H1 (cell line): Measurements from ENCODE around the gene COL4A2. TPM values are rescaled to one million over a fixed set of nuclear protein-coding genes. Genes with fewer than 3 reads are reported as not detected.

Source experiments
- CTCF ChIA-PET: fragments of 300-600 bp; sonication (Branson Sonifier 250); formaldehyde crosslinking; loops from one replicate; lab custom pipeline; 2021; ENCODE audit not compliant: partially characterized antibody; lab: Charles Lee
- POLR2A ChIA-PET: fragments of 300-600 bp; sonication (Branson Sonifier 250); formaldehyde crosslinking; loops from one replicate; lab custom pipeline; 2021; ENCODE audit warnings: inconsistent platforms; ENCODE audit not compliant: partially characterized antibody; lab: Charles Lee
- DNase-seq, 2 experiments: peaks; one replicate each; pipeline versions ENCODE4 v3.0.0 to v3.0.0-alpha.2; 2010 to 2022; ENCODE audit warnings: low spot score in 2 of 2, low read depth in 1 of 2, mixed read lengths in 1 of 2
- FAIRE-seq: peaks from 2 replicates; lab custom pipeline; 2011; peaks lifted over from hg19 to GRCh38; lab: Jason Lieb, UNC
- H2AFZ ChIP-seq: 2 replicates; pipeline ENCODE4 v1.8.1; 2012; ENCODE audit warnings: low read length, inconsistent platforms
- H2AK5ac ChIP-seq: 2 replicates; pipeline ENCODE4 v1.6.1; 2013; ENCODE audit warnings: low read depth, low read length
- H2BK120ac ChIP-seq: replicated peaks from 2 replicates; pipeline ENCODE3; 2013; ENCODE audit warnings: low read depth, low read length, inconsistent platforms
- H2BK12ac ChIP-seq: 2 replicates; pipeline ENCODE4 v1.6.1; 2013; ENCODE audit warnings: low read depth, low read length
- H2BK15ac ChIP-seq: 2 replicates; pipeline ENCODE4 v1.6.1; 2013; ENCODE audit warnings: low read length
- H2BK20ac ChIP-seq: 2 replicates; pipeline ENCODE4 v1.6.1; 2013; ENCODE audit warnings: low read length
- H2BK5ac ChIP-seq: 2 replicates; pipeline ENCODE4 v1.6.1; 2013; ENCODE audit warnings: low read depth, low read length
- H3K14ac ChIP-seq: 2 replicates; pipeline ENCODE4 v1.6.1; 2013; ENCODE audit warnings: inconsistent platforms; ENCODE audit not compliant: insufficient read length
- H3K18ac ChIP-seq: 2 replicates; pipeline ENCODE4 v1.6.1; 2013; ENCODE audit warnings: low read length; ENCODE audit errors: extremely low read depth
- H3K23ac ChIP-seq: 2 replicates; pipeline ENCODE4 v1.6.1; 2013; ENCODE audit warnings: inconsistent platforms; ENCODE audit not compliant: insufficient read length
- H3K23me2 ChIP-seq: 2 replicates; pipeline ENCODE4 v1.6.1; 2013; ENCODE audit warnings: low read depth, low read length
- H3K27ac ChIP-seq: 2 replicates; pipeline ENCODE4 v1.6.1; 2011; ENCODE audit warnings: low read depth, low read length, inconsistent platforms
- H3K27me3 ChIP-seq, 4 experiments: replicated peaks in 1 of 4; 1 replicate in 1 of 4; 2 replicates in 3 of 4; pipeline versions ENCODE4 v1.6.1 to v1.8.1; 2011 to 2013; ENCODE audit warnings: low read length in 3 of 4, mild to moderate bottlenecking in 3 of 4, inconsistent platforms in 2 of 4, mixed read lengths in 2 of 4, moderate library complexity in 1 of 4; ENCODE audit not compliant: control insufficient read depth in 3 of 4, insufficient read depth in 3 of 4; ENCODE audit errors: extremely low read depth in 1 of 4
- H3K36me3 ChIP-seq, 4 experiments: 2 replicates each; pipeline versions ENCODE4 v1.6.1 to v1.8.1; 2011 to 2013; ENCODE audit warnings: mild to moderate bottlenecking in 4 of 4, low read length in 3 of 4, moderate library complexity in 2 of 4, control low read depth in 1 of 4, inconsistent platforms in 1 of 4; ENCODE audit not compliant: insufficient read depth in 4 of 4, control insufficient read depth in 2 of 4
- H3K4ac ChIP-seq: replicated peaks from 2 replicates; pipeline ENCODE3; 2013; ENCODE audit warnings: low read length, low read depth, mixed read lengths, inconsistent platforms; ENCODE audit not compliant: insufficient read length
- H3K4me1 ChIP-seq, 4 experiments: replicated peaks in 1 of 4; 1 replicate in 1 of 4; 2 replicates in 3 of 4; pipeline versions ENCODE4 v1.6.1 to v1.8.1; 2011 to 2013; ENCODE audit warnings: low read length in 3 of 4, inconsistent platforms in 2 of 4, mixed read lengths in 1 of 4; ENCODE audit not compliant: insufficient read depth in 4 of 4, control insufficient read depth in 3 of 4
- H3K4me2 ChIP-seq, 2 experiments: 2 replicates each; pipeline versions ENCODE4 v1.6.1 to v1.8.1; 2011 to 2013; ENCODE audit warnings: low read depth in 2 of 2, low read length in 2 of 2, control low read depth in 1 of 2, inconsistent platforms in 1 of 2, mild to moderate bottlenecking in 1 of 2; ENCODE audit not compliant: insufficient read depth in 1 of 2
- H3K4me3 ChIP-seq, 4 experiments: fragments of 200-600, 300-600 bp in 1 of 4; sonication (generic), shearing (Covaris generic), sonication (Bioruptor Twin) in 1 of 4; 2 replicates each; pipeline versions ENCODE4 v1.5.1 to v1.8.1; 2011 to 2016; ENCODE audit warnings: low read length in 4 of 4, low read depth in 3 of 4, control low read depth in 2 of 4, inconsistent platforms in 2 of 4, mild to moderate bottlenecking in 2 of 4, mixed read lengths in 1 of 4, moderate library complexity in 1 of 4; ENCODE audit not compliant: insufficient read depth in 2 of 4; ENCODE audit errors: extremely low read depth in 1 of 4
- H3K56ac ChIP-seq: replicated peaks from 2 replicates; pipeline ENCODE3; 2013; ENCODE audit warnings: low read depth, mild to moderate bottlenecking, mixed read lengths, low read length, inconsistent platforms; ENCODE audit not compliant: insufficient read length
- H3K79me1 ChIP-seq: 2 replicates; pipeline ENCODE4 v1.6.1; 2013; ENCODE audit warnings: low read depth, low read length, control low read depth
- H3K79me2 ChIP-seq, 2 experiments: 2 replicates each; pipeline versions ENCODE4 v1.6.1 to v1.8.1; 2012 to 2013; ENCODE audit warnings: low read length in 2 of 2, mild to moderate bottlenecking in 2 of 2, inconsistent platforms in 1 of 2; ENCODE audit not compliant: insufficient read depth in 2 of 2, control insufficient read depth in 1 of 2
- H3K9ac ChIP-seq, 4 experiments: replicated peaks in 1 of 4; 1 replicate in 1 of 4; 2 replicates in 3 of 4; pipeline versions ENCODE4 v1.6.1 to v1.8.1; 2011 to 2013; ENCODE audit warnings: low read depth in 3 of 4, low read length in 3 of 4, control low read depth in 2 of 4, mild to moderate bottlenecking in 2 of 4, moderate library complexity in 2 of 4, inconsistent platforms in 1 of 4; ENCODE audit errors: extremely low read depth in 1 of 4
- H3K9me3 ChIP-seq, 2 experiments: 2 replicates each; pipeline versions ENCODE4 v1.6.1 to v1.8.1; 2012 to 2013; ENCODE audit warnings: mild to moderate bottlenecking in 2 of 2, moderate library complexity in 2 of 2, control low read depth in 1 of 2, inconsistent platforms in 1 of 2, low read depth in 1 of 2, low read length in 1 of 2, mixed read lengths in 1 of 2; ENCODE audit not compliant: insufficient read depth in 2 of 2
- H4K20me1 ChIP-seq, 2 experiments: replicated peaks in 1 of 2; 2 replicates each; pipeline versions ENCODE3 to v1.8.1; 2011 to 2013; ENCODE audit warnings: inconsistent platforms in 2 of 2, low read length in 2 of 2, mild to moderate bottlenecking in 1 of 2; ENCODE audit not compliant: insufficient read depth in 2 of 2, control insufficient read depth in 1 of 2
- H4K5ac ChIP-seq: 2 replicates; pipeline ENCODE4 v1.6.1; 2013; ENCODE audit warnings: low read length, low read depth, mixed read lengths, inconsistent platforms; ENCODE audit not compliant: insufficient read length
- H4K8ac ChIP-seq: 2 replicates; pipeline ENCODE4 v1.8.0; 2013; ENCODE audit warnings: mild to moderate bottlenecking, moderate library complexity, low read length, inconsistent platforms; ENCODE audit not compliant: insufficient read depth; ENCODE audit errors: extremely low read depth
- H4K91ac ChIP-seq: replicated peaks from 2 replicates; pipeline ENCODE3; 2013; ENCODE audit warnings: low read length, mixed read lengths, inconsistent platforms; ENCODE audit not compliant: insufficient read length
- BACH1 ChIP-seq: IDR thresholded peaks from 2 replicates; pipeline ENCODE4 v1.6.1; 2012; ENCODE audit warnings: low read length, improper control_type of control experiment
- BRCA1 ChIP-seq: IDR thresholded peaks from 2 replicates; pipeline ENCODE4 v1.6.1; 2012; ENCODE audit warnings: low read depth, low read length, improper control_type of control experiment
- CBX5 ChIP-seq: fragments of 300-800, 300-1000 bp; sonication (generic); IDR thresholded peaks from 2 replicates; pipeline ENCODE4 v1.7.1; 2016; ENCODE audit warnings: antibody characterized with exemption, low read length, low read depth
- CHD1 ChIP-seq: IDR thresholded peaks from 2 replicates; pipeline ENCODE4 v1.6.1; 2012; ENCODE audit warnings: low read depth, low read length, improper control_type of control experiment
- CTBP2 ChIP-seq: IDR thresholded peaks from 2 replicates; pipeline ENCODE4 v1.7.0; 2011; ENCODE audit warnings: borderline replicate concordance, mild to moderate bottlenecking, moderate library complexity, mixed read lengths, low read length; ENCODE audit not compliant: insufficient read depth, insufficient read length
- NANOG ChIP-seq: IDR thresholded peaks from 2 replicates; pipeline ENCODE4 v1.6.1; 2011; ENCODE audit warnings: low read length, low read depth, mild to moderate bottlenecking, inconsistent platforms; ENCODE audit not compliant: insufficient read depth, poor library complexity, severe bottlenecking
- NRF1 ChIP-seq: IDR thresholded peaks from 2 replicates; pipeline ENCODE4 v1.6.1; 2011; ENCODE audit warnings: mild to moderate bottlenecking, low read depth, low read length, improper control_type of control experiment
- POLR2AphosphoS5 ChIP-seq: IDR thresholded peaks from 2 replicates; pipeline ENCODE4 v1.6.1; 2011; ENCODE audit warnings: low read depth, low read length
- RAD21 ChIP-seq, 2 experiments: IDR thresholded peaks in 1 of 2; conservative IDR thresholded peaks in 1 of 2; 2 replicates each; pipeline ENCODE4 v1.6.1; 2011; ENCODE audit warnings: low read depth in 2 of 2, low read length in 2 of 2, improper control_type of control experiment in 1 of 2, inconsistent platforms in 1 of 2, mild to moderate bottlenecking in 1 of 2, moderate library complexity in 1 of 2
- SP2 ChIP-seq: IDR thresholded peaks from 2 replicates; pipeline ENCODE4 v1.6.1; 2012; ENCODE audit warnings: mild to moderate bottlenecking, low read length, inconsistent platforms
- SP4 ChIP-seq: IDR thresholded peaks from 2 replicates; pipeline ENCODE4 v1.6.1; 2012; ENCODE audit warnings: low read length, inconsistent platforms
- SRF ChIP-seq: IDR thresholded peaks from 2 replicates; pipeline ENCODE4 v1.6.1; 2011; ENCODE audit warnings: mild to moderate bottlenecking, low read depth, low read length, moderate library complexity
- TCF12 ChIP-seq: IDR thresholded peaks from 2 replicates; pipeline ENCODE4 v1.6.1; 2011; ENCODE audit warnings: low read depth, mild to moderate bottlenecking, low read length
- WGBS, 2 experiments: shearing (Covaris generic) in 1 of 2; methylation state at CpG; one replicate each; pipeline versions ENCODE4 v1.1.6 to v1.1.7; 2013 to 2015; ENCODE audit warnings: low lambda C conversion rate in 2 of 2, mixed read lengths in 2 of 2, inconsistent platforms in 1 of 2, low coverage in 1 of 2, missing lambda C conversion rate in 1 of 2; ENCODE audit not compliant: insufficient replicate concordance in 2 of 2, insufficient coverage in 1 of 2, insufficient read length in 1 of 2; ENCODE audit errors: extremely low coverage in 1 of 2, missing lambda C conversion rate in 1 of 2; 5-methylcytosine and 5-hydroxymethylcytosine counted together
- polyA plus RNA-seq, 7 experiments: library from polyadenylated mRNA; depleted of rRNA in 3 of 7; stranded (reverse) in 5 of 7; unstranded in 2 of 7; fragments of >200 nt in 5 of 7; fragments of 200-250 nt in 2 of 7; gene quantifications; 1 replicate in 5 of 7; 2 replicates in 1 of 7; 4 replicates in 1 of 7; pipeline versions ENCODE4 v1.2.1 to v1.2.3, GENCODE V29; 2011 to 2013; ENCODE audit warnings: missing spikeins in 2 of 7, mixed read lengths in 2 of 7
- total RNA-seq: library from RNA; stranded (reverse); fragmentation: NEBNext Ultra II Directional; extraction: Animal tissue kit (Norgen Biotek cat#: 25700); gene quantifications from 2 replicates; pipeline ENCODE4 v1.2.1, GENCODE V29; 2021

COL4A2 gene
- total and polyA plus RNA-seq, 2 of the 8 experiments (the other 6 are each of a cell fraction or from before 2014, with no cell fraction given), result 80.4 to 87.3 TPM

DNA sequence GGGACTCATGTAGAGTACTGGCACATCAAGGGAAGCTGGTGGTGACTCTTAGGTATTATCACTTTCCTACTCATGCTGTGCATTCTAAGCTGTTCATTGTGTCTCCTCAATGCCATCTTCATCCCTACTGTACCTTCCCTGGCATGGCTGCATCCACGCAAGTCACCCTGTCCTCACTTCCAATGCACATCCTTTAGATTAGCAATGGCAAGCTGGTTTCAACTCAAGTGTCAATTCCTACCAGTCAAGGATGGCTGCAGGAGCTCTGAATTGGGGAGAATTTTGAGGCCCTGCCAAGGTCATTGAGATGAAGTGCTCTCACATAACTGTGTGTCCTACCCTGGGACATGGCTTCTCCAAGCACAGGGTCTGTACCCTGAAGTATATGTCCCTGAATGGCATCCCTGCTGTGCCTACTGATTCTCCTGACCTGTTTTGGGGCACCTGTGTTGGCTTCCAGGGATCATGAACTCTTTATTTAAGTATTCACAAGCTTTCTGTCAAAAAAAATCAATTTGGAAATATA lies 24.7 kb upstream of the COL4A2 start:
- H3K14ac ChIP-seq, result no peak overlapping the region
- WGBS, 2 experiments, result 100% methylated on average over 1 of the region's 1 CpG; no CpG with 5 or more reads in 1 of the 2 experiments
- DNase-seq (no peak), FAIRE-seq (no peak)
- no peaks in the 10 kb centered on the region; a peak in 2 of 8 replicates for H3K36me3 ChIP-seq
- peaks cover 0 to 2% (median 0%) of the 10 kb centered on the region in 4 experiments; a peak in 1 of 7 replicates for H3K4me1 ChIP-seq
- peaks cover 1 to 7% of the 10 kb centered on the region in 2 experiments for H4K20me1 ChIP-seq
- no peak overlapping the region for H2BK120ac ChIP-seq
- ChIA-PET POLR2A (no interaction called here), CTCF (interaction anchor here (1.0 to 1.8 kb wide), 3 partner anchors 8 to 63 kb away, joined by 4 read pairs; no protein-coding TSS in a partner anchor)
- no peaks in the 10 kb centered on the region for H3K23me2 ChIP-seq
- H3K79me1 ChIP-seq, result peaks cover 3% of the 10 kb centered on the region
- no peak overlapping the region for H2BK15ac ChIP-seq
- H3K79me2 ChIP-seq, result peaks cover 0 to 3% of the 10 kb centered on the region in 2 experiments; a peak in 2 of 4 replicates
- H2BK20ac ChIP-seq, result no peak overlapping the region
- H4K91ac ChIP-seq, result no peak overlapping the region
- H3K4me2 ChIP-seq, result no peak overlapping the region
- no peak overlapping the region for H3K23ac ChIP-seq
- H3K4me3 ChIP-seq, result no peak overlapping the region
- no peak overlapping the region for H3K9ac ChIP-seq
- H4K5ac ChIP-seq, result no peak overlapping the region
- H3K9me3 ChIP-seq, result no peaks in the 10 kb centered on the region
- no peak overlapping the region for H4K8ac ChIP-seq
- H2AFZ ChIP-seq, result no peak overlapping the region
- no peak overlapping the region for H3K56ac ChIP-seq
- H2BK12ac ChIP-seq, result no peak overlapping the region
- no peak overlapping the region for H3K27ac ChIP-seq
- H3K27me3 ChIP-seq, result no peaks in the 10 kb centered on the region
- TF ChIP-seq RAD21 (IDR thresholded peaks at IDR 0.05 in 1 of 2, conservative IDR thresholded peaks at IDR 0.05 in 1 of 2; ENCODE audit: low read depth in 2 of 2, low read length in 2 of 2) (no peak), CBX5 (no peak), SP2 (no peak), CTBP2 (no peak), SRF (no peak), BRCA1 (no peak), SP4 (no peak), BACH1 (no peak), NANOG (no peak), CHD1 (no peak), POLR2AphosphoS5 (no peak), TCF12 (no peak), NRF1 (no peak)
- H3K18ac ChIP-seq, result no peak overlapping the region
- H2BK5ac ChIP-seq, result no peak overlapping the region
- H3K4ac ChIP-seq, result no peak overlapping the region
- no peak overlapping the region for H2AK5ac ChIP-seq
